ENCODE data around the gene AMOTL2. TPM values are rescaled to one million over a fixed set of nuclear protein-coding genes. Genes with fewer than 3 reads are reported as not detected.

AMOTL2 gene
- total RNA-seq, 1 experiment from 2014 or later: 76.9 TPM

DNA sequence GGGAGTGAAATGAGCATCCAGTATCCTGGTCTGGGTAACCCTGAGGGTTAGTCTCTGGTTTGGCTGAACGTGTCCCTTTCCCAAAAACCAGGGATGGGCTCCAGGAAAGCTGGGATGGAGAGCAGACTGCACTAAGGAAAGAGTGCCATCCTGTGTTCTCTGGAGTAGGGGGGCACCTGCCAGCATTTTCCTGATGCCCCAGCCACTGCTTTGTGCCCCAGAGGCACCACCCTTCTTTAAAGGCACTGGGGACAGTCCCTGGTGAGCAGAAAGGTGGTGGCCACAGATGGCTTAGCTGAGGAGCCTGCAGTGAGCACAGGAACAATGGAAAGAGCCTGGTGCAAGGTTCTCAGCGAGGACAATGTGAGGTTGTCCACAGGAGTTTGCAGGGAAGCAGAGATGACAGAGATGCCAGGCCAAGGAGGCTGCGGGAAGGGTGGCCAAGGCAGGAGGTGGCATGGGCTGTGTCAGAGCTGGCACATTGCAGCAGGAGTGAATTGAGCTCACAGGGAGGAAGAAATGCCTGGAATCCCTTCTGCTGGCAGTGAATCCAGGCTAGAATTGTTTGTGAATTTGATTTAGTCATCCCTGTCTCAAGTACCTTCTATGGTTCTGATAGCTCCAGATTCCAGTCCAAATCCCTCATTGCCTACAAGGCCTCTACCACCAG, 39.9 kb downstream of the AMOTL2 start:
- Mint-ChIP-seq H3K27me3 (ENCODE audit: low read depth) (no peaks in the 10 kb centered on the region), H3K4me1 (peaks cover 55% of the 10 kb centered on the region), H3K27ac (no peak overlapping the region), H3K9me3 (no peaks in the 10 kb centered on the region), H3K4me3 (no peak overlapping the region), H3K36me3 (no peaks in the 10 kb centered on the region)
- no peak for DNase-seq (ENCODE audit: low spot score)
- TF ChIP-seq ZBTB21 (CRISPR knock-in tag; IDR thresholded peaks at IDR 0.05; ENCODE audit: borderline replicate concordance) (no peak), TEAD1 (CRISPR knock-in tag; IDR thresholded peaks at IDR 0.05) (no peak), GTF2I (CRISPR knock-in tag; conservative IDR thresholded peaks at IDR 0.05) (no peak), FOXK1 (CRISPR knock-in tag; IDR thresholded peaks at IDR 0.05) (no peak), ZNF263 (CRISPR knock-in tag; IDR thresholded peaks at IDR 0.05; ENCODE audit: low read depth) (no peak), FOXJ3 (CRISPR knock-in tag; IDR thresholded peaks at IDR 0.05; ENCODE audit: borderline replicate concordance) (no peak), HMGA2 (CRISPR knock-in tag; IDR thresholded peaks at IDR 0.05) (no peak), ZNF317 (CRISPR knock-in tag; IDR thresholded peaks at IDR 0.05; ENCODE audit: borderline replicate concordance, low read depth) (no peak), MXD4 (CRISPR knock-in tag; IDR thresholded peaks at IDR 0.05; ENCODE audit: borderline replicate concordance) (no peak), NR3C1 (CRISPR knock-in tag; conservative IDR thresholded peaks at IDR 0.05; ENCODE audit: low read depth) (no peak), SMAD4 (CRISPR knock-in tag; IDR thresholded peaks at IDR 0.05) (no peak), NFATC4 (CRISPR knock-in tag; IDR thresholded peaks at IDR 0.05) (no peak)
- TF ChIP-seq, protein P1, sequence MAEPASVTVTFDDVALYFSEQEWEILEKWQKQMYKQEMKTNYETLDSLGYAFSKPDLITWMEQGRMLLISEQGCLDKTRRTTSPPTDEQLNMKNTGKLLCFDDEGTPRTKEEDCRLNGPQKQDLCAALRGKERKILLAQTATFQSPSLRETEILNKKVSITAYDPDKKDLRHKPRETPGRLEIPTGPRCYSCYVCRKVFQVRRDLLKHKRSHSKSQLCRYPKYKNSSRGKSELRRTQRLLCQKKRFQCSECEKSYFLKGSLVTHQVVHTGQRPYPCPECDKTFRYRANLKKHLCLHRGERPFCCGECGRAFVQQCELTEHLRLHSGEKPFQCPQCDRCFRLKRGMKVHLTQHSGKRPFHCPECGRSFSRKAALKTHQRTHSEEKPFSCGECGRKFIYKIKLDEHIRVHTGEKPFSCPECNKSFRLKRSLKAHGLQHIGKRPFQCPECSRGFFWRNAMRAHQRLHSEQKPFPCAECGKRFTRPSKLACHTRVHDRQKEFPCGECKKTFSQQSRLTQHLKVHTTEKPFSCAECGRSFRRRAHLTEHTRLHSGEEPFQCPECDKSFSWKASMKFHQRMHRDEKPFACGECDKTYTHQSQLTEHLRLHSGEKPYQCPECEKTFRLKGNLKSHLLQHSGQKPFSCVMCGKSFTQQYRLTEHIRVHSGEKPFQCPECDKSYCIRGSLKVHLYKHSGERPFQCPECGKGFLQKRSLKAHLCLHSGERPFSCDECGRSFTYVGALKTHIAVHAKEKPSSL (CRISPR knock-in tag; conservative IDR thresholded peaks at IDR 0.05): no peak
- TF ChIP-seq, protein P2, sequence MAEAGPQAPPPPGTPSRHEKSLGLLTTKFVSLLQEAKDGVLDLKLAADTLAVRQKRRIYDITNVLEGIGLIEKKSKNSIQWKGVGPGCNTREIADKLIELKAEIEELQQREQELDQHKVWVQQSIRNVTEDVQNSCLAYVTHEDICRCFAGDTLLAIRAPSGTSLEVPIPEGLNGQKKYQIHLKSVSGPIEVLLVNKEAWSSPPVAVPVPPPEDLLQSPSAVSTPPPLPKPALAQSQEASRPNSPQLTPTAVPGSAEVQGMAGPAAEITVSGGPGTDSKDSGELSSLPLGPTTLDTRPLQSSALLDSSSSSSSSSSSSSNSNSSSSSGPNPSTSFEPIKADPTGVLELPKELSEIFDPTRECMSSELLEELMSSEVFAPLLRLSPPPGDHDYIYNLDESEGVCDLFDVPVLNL (CRISPR knock-in tag; IDR thresholded peaks at IDR 0.05; ENCODE audit: borderline replicate concordance, low read depth): no peak
- TF ChIP-seq, protein P3, sequence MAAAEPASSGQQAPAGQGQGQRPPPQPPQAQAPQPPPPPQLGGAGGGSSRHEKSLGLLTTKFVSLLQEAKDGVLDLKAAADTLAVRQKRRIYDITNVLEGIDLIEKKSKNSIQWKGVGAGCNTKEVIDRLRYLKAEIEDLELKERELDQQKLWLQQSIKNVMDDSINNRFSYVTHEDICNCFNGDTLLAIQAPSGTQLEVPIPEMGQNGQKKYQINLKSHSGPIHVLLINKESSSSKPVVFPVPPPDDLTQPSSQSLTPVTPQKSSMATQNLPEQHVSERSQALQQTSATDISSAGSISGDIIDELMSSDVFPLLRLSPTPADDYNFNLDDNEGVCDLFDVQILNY (CRISPR knock-in tag; IDR thresholded peaks at IDR 0.05): no peak
- TF ChIP-seq, protein P4, sequence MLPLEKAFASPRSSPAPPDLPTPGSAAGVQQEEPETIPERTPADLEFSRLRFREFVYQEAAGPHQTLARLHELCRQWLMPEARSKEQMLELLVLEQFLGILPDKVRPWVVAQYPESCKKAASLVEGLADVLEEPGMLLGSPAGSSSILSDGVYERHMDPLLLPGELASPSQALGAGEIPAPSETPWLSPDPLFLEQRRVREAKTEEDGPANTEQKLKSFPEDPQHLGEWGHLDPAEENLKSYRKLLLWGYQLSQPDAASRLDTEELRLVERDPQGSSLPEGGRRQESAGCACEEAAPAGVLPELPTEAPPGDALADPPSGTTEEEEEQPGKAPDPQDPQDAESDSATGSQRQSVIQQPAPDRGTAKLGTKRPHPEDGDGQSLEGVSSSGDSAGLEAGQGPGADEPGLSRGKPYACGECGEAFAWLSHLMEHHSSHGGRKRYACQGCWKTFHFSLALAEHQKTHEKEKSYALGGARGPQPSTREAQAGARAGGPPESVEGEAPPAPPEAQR (CRISPR knock-in tag; IDR thresholded peaks at IDR 0.05): no peak
- TF ChIP-seq, protein P5, sequence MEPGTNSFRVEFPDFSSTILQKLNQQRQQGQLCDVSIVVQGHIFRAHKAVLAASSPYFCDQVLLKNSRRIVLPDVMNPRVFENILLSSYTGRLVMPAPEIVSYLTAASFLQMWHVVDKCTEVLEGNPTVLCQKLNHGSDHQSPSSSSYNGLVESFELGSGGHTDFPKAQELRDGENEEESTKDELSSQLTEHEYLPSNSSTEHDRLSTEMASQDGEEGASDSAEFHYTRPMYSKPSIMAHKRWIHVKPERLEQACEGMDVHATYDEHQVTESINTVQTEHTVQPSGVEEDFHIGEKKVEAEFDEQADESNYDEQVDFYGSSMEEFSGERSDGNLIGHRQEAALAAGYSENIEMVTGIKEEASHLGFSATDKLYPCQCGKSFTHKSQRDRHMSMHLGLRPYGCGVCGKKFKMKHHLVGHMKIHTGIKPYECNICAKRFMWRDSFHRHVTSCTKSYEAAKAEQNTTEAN (CRISPR knock-in tag; IDR thresholded peaks at IDR 0.05): no peak
- TF ChIP-seq, protein P6, sequence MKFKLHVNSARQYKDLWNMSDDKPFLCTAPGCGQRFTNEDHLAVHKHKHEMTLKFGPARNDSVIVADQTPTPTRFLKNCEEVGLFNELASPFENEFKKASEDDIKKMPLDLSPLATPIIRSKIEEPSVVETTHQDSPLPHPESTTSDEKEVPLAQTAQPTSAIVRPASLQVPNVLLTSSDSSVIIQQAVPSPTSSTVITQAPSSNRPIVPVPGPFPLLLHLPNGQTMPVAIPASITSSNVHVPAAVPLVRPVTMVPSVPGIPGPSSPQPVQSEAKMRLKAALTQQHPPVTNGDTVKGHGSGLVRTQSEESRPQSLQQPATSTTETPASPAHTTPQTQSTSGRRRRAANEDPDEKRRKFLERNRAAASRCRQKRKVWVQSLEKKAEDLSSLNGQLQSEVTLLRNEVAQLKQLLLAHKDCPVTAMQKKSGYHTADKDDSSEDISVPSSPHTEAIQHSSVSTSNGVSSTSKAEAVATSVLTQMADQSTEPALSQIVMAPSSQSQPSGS (CRISPR knock-in tag; IDR thresholded peaks at IDR 0.05; ENCODE audit: borderline replicate concordance, low read depth): no peak
- TF ChIP-seq, protein P7, sequence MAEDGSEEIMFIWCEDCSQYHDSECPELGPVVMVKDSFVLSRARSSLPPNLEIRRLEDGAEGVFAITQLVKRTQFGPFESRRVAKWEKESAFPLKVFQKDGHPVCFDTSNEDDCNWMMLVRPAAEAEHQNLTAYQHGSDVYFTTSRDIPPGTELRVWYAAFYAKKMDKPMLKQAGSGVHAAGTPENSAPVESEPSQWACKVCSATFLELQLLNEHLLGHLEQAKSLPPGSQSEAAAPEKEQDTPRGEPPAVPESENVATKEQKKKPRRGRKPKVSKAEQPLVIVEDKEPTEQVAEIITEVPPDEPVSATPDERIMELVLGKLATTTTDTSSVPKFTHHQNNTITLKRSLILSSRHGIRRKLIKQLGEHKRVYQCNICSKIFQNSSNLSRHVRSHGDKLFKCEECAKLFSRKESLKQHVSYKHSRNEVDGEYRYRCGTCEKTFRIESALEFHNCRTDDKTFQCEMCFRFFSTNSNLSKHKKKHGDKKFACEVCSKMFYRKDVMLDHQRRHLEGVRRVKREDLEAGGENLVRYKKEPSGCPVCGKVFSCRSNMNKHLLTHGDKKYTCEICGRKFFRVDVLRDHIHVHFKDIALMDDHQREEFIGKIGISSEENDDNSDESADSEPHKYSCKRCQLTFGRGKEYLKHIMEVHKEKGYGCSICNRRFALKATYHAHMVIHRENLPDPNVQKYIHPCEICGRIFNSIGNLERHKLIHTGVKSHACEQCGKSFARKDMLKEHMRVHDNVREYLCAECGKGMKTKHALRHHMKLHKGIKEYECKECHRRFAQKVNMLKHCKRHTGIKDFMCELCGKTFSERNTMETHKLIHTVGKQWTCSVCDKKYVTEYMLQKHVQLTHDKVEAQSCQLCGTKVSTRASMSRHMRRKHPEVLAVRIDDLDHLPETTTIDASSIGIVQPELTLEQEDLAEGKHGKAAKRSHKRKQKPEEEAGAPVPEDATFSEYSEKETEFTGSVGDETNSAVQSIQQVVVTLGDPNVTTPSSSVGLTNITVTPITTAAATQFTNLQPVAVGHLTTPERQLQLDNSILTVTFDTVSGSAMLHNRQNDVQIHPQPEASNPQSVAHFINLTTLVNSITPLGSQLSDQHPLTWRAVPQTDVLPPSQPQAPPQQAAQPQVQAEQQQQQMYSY (CRISPR knock-in tag; IDR thresholded peaks at IDR 0.05): no peak
- CTCF ChIA-PET: interaction anchor here (0.8 to 1.1 kb wide), 2 partner anchors 21 to 30 kb away, joined by 3 to 7 read pairs; no protein-coding TSS in a partner anchor
- POLR2A ChIA-PET: interaction anchor here (1.1 kb wide), 1 partner anchor 30 kb away, joined by 5 read pairs; no protein-coding TSS in a partner anchor
- no peak for ATAC-seq

All from WTC11 (cell line).